ENCODE results near the gene PRSS53. TPM values are rescaled to one million over a fixed set of nuclear protein-coding genes. Genes with fewer than 3 reads are reported as not detected.

Gene PRSS53
- total RNA-seq, 1 experiment from 2014 or later: 3.4 TPM

DNA sequence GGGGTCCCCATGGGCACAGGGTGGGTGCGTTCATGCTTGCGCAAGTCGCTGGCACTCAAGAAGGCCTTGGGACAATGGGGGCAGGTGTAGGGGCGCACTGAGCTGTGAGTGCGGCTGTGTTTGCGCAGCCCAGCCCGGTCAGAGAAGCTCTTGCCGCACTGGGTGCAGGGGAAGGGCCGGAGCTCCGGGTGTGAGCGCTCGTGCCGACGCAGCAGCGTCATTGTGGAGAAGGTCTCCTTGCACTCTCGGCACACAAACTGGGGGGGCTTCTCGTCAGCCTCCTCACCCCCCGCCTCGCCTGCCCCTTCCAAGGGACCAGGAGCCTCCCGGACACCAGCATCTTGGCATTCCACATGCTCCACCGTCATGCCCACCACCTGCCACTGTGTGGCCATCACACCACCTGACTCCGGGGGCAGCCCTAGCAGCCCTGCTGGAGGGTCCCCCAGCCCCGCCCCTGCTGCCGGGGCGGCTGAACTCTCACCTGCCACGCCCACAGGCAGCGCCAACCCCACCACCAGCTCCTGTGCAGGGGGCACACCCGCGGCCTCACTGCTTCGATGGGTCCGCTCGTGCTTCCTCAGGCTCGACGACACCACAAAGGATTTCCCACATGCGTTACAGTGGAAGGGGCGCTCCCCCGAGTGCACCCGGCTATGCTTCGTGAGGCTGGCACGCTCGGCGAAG lies 27.5 kb downstream of the PRSS53 start:
- ATAC-seq: no peak
- no TSS peak for BruUV-seq (replicated peaks)

DNA sequence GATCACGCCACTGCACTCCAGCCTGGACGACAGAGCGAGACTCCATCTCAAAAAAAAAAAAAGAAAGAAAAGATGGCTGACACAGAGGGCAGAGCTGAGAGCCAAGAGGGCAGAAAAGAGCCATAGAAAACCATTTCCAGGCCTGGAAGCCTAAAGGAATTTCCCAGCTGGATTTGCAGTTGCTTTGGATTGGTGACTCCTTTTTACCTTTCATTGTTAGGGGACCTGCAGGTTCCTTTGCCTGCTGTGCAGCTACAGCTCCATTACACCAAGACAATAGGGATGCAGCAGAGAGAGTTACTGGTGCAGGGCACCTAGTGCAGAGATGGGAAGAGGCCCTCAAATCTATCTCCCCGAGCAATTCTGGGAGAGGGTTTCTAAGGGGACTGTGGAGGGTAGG lies 33.1 kb downstream of the PRSS53 start:
- no peak overlapping the region for H3K4me3 ChIP-seq (ENCODE audit: low read depth in 2 of 2, low read length in 2 of 2)
- ChIA-PET POLR2A (no interaction called here), CTCF (interaction anchor here (0.6 to 0.7 kb wide), 2 partner anchors 90 to 360 kb away, joined by 4 to 6 read pairs; no protein-coding TSS in a partner anchor)
- ATAC-seq (no peak), DNase-seq (ENCODE audit: low read depth, low spot score) (no peak)
- H3K9me3 ChIP-seq (ENCODE audit: control insufficient read depth, insufficient read depth, low read depth, low read length): no peaks in the 10 kb centered on the region
- TF ChIP-seq TCF7L2 (IDR thresholded peaks at IDR 0.05; ENCODE audit: low read depth, low read length) (no peak), POLR2AphosphoS5 (IDR thresholded peaks at IDR 0.05; ENCODE audit: low read depth, low read length) (no peak; the same call in 1 of the 2 replicates), SIN3A (IDR thresholded peaks at IDR 0.05; ENCODE audit: borderline replicate concordance, insufficient read depth, low read depth, low read length) (no peak)
- TF ChIP-seq, protein P1, sequence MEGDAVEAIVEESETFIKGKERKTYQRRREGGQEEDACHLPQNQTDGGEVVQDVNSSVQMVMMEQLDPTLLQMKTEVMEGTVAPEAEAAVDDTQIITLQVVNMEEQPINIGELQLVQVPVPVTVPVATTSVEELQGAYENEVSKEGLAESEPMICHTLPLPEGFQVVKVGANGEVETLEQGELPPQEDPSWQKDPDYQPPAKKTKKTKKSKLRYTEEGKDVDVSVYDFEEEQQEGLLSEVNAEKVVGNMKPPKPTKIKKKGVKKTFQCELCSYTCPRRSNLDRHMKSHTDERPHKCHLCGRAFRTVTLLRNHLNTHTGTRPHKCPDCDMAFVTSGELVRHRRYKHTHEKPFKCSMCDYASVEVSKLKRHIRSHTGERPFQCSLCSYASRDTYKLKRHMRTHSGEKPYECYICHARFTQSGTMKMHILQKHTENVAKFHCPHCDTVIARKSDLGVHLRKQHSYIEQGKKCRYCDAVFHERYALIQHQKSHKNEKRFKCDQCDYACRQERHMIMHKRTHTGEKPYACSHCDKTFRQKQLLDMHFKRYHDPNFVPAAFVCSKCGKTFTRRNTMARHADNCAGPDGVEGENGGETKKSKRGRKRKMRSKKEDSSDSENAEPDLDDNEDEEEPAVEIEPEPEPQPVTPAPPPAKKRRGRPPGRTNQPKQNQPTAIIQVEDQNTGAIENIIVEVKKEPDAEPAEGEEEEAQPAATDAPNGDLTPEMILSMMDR (IDR thresholded peaks at IDR 0.05): no peak
- TF ChIP-seq, protein P2, sequence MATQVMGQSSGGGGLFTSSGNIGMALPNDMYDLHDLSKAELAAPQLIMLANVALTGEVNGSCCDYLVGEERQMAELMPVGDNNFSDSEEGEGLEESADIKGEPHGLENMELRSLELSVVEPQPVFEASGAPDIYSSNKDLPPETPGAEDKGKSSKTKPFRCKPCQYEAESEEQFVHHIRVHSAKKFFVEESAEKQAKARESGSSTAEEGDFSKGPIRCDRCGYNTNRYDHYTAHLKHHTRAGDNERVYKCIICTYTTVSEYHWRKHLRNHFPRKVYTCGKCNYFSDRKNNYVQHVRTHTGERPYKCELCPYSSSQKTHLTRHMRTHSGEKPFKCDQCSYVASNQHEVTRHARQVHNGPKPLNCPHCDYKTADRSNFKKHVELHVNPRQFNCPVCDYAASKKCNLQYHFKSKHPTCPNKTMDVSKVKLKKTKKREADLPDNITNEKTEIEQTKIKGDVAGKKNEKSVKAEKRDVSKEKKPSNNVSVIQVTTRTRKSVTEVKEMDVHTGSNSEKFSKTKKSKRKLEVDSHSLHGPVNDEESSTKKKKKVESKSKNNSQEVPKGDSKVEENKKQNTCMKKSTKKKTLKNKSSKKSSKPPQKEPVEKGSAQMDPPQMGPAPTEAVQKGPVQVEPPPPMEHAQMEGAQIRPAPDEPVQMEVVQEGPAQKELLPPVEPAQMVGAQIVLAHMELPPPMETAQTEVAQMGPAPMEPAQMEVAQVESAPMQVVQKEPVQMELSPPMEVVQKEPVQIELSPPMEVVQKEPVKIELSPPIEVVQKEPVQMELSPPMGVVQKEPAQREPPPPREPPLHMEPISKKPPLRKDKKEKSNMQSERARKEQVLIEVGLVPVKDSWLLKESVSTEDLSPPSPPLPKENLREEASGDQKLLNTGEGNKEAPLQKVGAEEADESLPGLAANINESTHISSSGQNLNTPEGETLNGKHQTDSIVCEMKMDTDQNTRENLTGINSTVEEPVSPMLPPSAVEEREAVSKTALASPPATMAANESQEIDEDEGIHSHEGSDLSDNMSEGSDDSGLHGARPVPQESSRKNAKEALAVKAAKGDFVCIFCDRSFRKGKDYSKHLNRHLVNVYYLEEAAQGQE (IDR thresholded peaks at IDR 0.05; ENCODE audit: insufficient read depth in 1 of 2, low read depth in 2 of 2, low read length in 1 of 2): no peak
- in situ Hi-C loops (cut with HindIII; ENCODE audit: low pct_unique_long_range_greater_than_20kb, low sequenced_read_pairs): no loop called here
- H3K36me3 ChIP-seq (ENCODE audit: control insufficient read depth, insufficient read depth, low read length): no peaks in the 10 kb centered on the region
- H3K27me3 ChIP-seq (ENCODE audit: control insufficient read depth, insufficient read depth, low read length): no peaks in the 10 kb centered on the region
- BruUV-seq (replicated peaks): no TSS peak
- no peaks in the 10 kb centered on the region for H3K4me1 ChIP-seq (ENCODE audit: control insufficient read depth, insufficient read depth, low read length)
- H3K27ac ChIP-seq (ENCODE audit: low read length): no peak overlapping the region
- intact Hi-C loops (cut with micrococcal nuclease; ENCODE audit: unreplicated experiment): no loop called here

More for the DNA sequence above, 27.5 kb downstream of the PRSS53 start:
- H3K9me3 ChIP-seq (ENCODE audit: control insufficient read depth, insufficient read depth, low read depth, low read length): no peaks in the 10 kb centered on the region
- POLR2A ChIA-PET: no interaction called here
- TF ChIP-seq TCF7L2 (IDR thresholded peaks at IDR 0.05; ENCODE audit: low read depth, low read length) (no peak), SIN3A (IDR thresholded peaks at IDR 0.05; ENCODE audit: borderline replicate concordance, insufficient read depth, low read depth, low read length) (no peak), POLR2AphosphoS5 (IDR thresholded peaks at IDR 0.05; ENCODE audit: low read depth, low read length) (no peak)
- TF ChIP-seq, protein P1 (IDR thresholded peaks at IDR 0.05): no peak
- TF ChIP-seq, protein P2 (IDR thresholded peaks at IDR 0.05; ENCODE audit: insufficient read depth in 1 of 2, low read depth in 2 of 2, low read length in 1 of 2): no peak
- H3K27me3 ChIP-seq (ENCODE audit: control insufficient read depth, insufficient read depth, low read length): no peaks in the 10 kb centered on the region
- no peak overlapping the region for H3K27ac ChIP-seq (ENCODE audit: low read length)
- no peaks in the 10 kb centered on the region for H3K4me1 ChIP-seq (ENCODE audit: control insufficient read depth, insufficient read depth, low read length)
- CTCF ChIA-PET: no interaction called here
- in situ Hi-C loops (cut with HindIII; ENCODE audit: low pct_unique_long_range_greater_than_20kb, low sequenced_read_pairs): no loop called here
- intact Hi-C loops (cut with micrococcal nuclease; ENCODE audit: unreplicated experiment): no loop called here
- no peak for DNase-seq (ENCODE audit: low read depth, low spot score)
- no peak overlapping the region for H3K4me3 ChIP-seq (ENCODE audit: low read depth in 2 of 2, low read length in 2 of 2)
- no peaks in the 10 kb centered on the region for H3K36me3 ChIP-seq (ENCODE audit: control insufficient read depth, insufficient read depth, low read length)
